HG03196 (cell line): Measurements from ENCODE around the gene TMEM242.
"Not testable (repeated sequence)": the region's sequence is repeated elsewhere in the genome, so short reads cannot be mapped to it uniquely, and the experiment has no call there.

ENCODE experiments used
- ATAC-seq: cut with Tn5 transposase; IDR thresholded peaks from one replicate; pipeline ENCODE4 v1.9.1; 2021; ENCODE audit not compliant: unreplicated experiment

TMEM242 gene

DNA sequence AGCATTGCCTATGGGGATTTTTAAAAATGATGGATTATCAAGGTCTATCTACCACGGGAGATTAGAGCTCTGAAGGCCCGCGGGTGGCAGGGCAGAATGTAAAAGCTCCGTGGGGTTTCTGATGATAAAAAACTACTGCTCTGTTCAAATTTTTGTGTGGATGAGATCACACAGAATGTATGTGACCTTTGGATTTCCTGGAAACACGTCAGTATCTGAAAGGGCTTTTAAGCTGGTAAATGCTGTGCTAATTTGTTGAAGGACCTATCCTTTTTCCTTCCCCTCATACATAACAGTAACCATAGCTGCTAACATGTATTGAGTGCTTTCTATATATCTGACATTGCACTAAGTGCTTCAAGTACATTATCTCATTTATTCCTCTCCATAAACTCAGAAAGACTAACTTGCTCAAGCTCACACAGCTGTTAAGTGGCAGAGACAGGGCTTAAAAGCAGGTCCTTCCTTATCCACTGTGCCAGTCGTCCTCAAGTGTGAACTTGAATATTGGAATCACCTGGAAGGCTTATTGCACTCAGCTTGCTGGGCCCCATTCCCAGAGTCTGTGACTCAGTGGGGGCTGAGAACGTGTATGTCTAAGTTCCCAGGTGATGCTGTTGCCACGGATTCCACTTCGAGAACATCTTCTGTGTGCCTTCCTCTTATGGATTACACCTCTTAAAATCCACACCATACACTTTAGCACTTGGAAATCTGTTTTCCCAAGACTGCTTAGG is 1.9 kb upstream of the TMEM242 start:
- ATAC-seq, result no peak

DNA sequence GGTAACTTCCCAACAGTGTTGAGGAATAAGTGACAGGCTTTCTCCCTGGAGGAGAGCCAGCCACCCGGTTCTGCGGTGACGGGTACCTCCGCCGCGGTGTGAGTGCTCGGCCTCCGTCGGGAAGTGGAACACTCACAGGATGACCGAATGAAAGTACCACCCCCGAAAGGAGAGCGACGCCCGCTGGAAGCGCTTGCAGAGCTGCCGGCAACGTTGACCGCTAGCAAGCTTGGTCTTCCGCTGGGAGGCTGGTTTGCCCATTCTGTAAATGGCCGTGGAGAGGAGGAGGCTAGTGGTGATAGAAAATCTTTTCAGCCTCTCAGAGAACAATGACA is 614 bp upstream of the TMEM242 start:
- ATAC-seq, result peak; percentile 37

DNA sequence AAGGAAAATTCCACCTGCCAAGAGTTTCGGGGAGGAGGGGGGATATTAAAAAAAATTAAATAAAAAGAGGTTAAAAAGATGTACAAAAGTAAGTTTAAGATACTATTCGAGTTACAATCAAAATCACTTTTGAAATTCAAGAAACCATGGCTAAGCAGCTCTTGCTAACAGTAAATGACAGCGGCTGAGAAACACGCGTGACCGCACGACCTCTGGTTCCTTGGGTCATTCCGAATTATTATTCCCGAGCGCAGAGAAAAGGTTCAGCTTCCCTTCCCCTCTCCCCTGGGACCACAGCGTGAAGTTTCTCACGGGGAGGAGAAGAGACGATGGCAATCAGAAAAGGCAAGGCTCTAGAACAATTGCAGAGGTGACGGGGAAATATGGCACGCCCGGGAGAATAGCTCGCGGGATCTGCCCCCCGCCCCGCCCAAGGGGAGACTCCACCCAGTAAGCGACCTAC is 496 bp downstream of the TMEM242 start:
- no peak for ATAC-seq

DNA sequence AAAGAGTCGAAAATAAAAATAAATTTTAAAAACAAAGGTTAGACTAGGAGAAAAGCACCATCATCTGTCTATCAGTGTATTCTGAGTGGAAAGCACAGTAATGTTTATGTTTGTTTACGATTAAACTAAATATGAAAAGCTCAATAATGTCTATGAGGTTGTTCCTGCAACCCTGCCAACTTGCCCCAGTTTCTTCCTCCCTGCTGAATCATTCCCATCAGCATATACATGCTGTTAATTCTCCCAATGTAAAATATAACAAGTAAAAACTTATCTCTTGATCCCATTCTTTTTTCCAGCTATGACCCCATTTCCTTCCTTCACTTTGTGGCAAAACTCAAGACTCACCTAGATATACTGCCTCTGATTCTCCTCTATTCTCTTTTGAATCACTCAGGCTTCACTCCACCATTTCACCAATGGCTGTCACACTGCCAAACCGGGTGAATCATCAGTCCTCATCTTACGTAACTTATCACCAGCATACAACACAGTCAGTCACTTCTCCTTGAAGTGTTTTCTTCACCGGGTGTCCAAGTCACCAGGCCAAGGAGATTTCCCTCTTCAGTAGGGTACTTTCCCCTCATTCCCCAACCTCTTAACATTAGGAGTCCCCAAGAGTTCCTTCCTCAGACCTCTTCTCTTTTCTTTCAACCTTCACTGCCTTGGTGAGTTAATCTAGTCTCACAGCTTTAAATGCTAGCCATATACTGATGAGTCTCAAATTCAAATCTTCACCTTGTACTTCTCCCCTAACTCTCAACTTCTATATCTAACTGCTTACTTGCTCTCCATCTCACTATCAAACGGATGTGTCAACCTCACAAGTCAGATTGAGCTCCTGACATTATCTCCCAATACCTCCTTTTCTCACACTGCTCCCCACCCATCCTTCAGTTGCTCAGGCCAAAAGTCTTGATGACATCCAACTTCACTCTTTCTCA is 6.2 kb downstream of the TMEM242 start:
- ATAC-seq, result no peak

DNA sequence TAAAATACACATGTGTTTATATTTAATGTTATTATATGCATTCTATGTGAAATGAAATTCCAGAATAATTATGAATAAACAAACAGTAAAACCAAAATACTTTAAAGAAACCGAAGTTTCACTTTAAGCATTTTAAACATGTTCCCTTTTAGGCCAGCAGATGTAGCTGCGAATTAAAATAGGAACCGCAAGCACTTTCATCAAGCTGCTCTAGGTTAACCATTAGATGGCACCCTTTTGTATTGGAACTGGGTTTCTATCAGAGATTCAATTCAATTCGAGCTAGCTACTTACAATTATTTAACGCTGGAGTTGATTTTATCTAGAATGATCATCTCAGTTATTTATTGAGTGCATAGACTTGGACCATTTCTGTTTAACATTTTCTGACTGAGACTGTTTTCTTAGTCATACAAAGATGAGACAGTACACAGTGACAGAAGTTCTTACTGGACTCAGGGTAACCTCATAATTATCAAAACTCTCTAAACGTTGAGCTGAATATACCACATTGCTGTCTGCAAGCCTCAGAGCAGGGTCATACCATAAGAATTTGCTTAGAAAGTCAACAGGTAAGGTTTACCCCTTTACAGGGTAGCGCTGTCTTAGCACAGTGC is 8.5 kb downstream of the TMEM242 start:
- ATAC-seq, result peak; percentile 74

DNA sequence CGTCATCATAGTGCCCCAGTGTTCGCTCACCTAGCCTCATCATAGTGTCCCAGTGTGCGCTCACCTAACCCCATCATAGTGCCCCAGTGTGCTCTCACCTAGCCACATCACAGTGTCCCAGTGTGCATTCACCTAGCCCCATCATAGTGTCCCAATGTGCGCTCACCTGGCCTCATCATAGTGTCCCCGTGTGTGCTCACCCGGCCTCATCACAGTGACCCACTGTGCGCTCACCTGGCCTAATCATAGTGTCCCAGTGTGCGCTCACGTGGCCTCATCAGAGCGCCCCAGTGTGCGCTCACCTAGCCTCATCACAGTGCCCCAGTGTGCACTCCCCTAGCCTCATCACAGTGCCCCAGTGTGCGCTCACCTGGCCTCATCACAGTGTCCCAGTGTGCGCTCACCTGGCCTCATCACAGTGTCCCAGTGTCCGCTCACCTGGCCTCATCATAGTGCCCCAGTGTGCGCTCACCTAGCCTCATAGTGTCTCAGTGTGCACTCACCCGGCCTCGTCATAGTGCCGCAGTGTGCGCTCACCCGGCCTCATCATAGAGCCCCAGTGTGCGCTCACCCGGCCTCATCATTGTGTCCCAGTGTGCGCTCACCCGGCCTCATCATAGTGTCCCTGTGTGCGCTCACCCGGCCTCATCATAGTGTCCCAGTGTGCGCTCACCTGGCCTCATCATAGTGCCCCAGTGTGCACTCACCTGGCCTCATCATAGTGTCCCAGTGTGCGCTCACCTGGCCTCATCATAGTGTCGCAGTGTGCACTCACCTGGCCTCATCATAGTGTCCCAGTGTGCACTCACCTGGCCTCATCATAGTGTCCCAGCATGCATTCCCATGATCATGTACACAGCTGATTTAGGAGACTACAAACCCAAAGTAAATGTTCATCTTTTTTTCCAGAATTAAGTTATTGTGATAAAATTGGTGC is 9.5 kb downstream of the TMEM242 start:
- ATAC-seq, result no peak

DNA sequence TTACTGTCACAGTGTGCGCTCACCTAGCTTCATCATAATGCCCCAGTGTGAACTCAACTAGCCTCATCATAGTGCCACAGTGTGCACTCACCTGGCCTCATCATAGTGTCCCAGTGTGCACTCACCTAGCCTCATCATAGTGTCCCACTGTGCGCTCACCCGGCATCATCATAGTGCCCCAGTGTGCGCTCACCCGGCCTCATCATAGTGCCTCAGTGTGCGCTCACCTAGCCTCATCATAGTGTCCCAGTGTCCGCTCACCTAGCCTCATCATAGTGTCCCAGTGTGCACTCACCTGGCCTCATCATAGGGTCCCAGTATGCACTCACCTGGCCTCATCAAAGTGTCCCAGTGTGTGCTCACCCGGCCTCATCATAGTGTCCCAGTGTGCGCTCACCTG is 10.6 kb downstream of the TMEM242 start:
- no peak for ATAC-seq

DNA sequence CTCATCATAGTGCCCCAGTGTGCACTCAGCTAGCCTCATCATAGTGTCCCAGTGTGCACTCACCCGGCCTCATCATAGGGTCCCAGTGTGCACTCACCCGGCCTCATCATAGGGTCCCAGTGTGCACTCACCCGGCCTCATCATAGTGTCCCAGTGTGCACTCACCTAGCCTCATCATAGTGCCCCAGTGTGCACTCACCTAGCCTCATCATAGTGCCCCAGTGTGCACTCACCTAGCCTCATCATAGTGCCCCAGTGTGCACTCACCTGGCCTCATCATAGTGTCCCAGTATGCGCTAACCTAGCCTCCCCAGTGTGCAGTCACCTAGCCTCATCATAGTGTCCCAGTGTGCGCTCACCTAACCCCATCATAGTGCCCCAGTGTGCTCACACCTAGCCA is 12.6 kb downstream of the TMEM242 start:
- ATAC-seq, result not testable (repeated sequence)

DNA sequence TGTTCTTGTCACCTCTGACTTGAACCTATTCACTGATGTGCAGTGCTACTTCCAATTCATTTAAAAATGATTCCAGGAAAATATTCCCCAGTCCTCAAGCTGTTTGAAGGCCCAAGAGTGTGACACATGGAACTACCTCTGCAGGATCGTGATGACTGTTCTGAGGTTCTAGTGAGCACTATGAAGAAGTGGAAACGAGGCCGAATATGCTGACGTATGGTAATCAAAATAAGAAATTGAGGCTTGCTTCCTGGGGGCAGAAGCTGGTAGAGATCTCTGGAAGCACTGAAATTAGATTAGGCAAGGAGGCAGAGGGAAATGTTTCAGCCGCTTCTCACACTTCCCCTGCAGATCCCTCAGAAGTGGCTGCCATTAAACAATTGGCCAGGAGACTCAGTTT is 15.7 kb downstream of the TMEM242 start:
- ATAC-seq, result no peak

DNA sequence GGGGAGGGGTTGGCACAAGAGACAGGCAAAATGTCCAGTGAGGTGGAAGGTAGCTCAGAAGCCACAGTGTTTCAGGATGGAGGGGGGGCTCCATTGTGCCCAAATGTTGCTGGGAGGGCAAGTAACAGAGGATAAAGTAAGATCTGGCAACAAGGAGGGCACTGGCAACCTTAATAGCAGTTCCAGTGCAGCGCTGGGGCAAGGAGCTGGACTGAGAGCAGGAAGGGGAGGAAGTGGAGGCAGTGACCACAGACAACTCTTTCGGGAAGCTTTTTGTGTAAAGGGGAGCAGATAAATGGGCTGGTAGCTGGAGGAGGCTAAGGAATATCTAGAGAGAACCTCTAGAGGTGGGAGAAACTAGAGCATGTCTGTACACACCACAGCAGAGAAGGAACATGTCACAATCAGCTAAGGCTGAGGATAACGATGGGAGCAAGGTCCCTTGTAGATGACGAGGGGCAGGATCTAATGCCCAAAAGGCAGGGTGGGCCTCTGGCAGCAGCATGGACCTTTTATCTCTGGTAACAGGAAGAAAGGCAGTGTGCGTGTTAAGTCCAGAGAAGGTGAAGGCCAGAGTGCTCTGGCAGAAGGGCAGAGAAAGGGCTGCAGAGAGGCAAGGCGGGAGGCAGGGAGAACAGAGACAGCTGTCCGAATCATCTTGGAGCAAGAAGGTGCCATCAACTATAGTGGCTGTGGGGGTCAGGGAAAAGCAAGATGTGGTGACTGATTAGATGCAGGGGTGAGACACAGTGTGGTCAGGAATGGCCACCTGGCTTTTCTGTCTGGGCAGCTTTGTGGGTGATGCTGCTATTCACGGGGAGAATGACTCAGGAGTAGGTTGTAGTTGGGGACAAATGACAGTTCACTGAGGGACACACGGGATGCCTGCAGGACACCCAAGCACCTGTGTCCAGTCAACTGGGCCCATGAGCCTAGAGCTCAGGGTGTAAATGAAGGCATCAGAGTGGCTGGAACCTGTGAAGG is 17.4 kb downstream of the TMEM242 start:
- no peak for ATAC-seq

DNA sequence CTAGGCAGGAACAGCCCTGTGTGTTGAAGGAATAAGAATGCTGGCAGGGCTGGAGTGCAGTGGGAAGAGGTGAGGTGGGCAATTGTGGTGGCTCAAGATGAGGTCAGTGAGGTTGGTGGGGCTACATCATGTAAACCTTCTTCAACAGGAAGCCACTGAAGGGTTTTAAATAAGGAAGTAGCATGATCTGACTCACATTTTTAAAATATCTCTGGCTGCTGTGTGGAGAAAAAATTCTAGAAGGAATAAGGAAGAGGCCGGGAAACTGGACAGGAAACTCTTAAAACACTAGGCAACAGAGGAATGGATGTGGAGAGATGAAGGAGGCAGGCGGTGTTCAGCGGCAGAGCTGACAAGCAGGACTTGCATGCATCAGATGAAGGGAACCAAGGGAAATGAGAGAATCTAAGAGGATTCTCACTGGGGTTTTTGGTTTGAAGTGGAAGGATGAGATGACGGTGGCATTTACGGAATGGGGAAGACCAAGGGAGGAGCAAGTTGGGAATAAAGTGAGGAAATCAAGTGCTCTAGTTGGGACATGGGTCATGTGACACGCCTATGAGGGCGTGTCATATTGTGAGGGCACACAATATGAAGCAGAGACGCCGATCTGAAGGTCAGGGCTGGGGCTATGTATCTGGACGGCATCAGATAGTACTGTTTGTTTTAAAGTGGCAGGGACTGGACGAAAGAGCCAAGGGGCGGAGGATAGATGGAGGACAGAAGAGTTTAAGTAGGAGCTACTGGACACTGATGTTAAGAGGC is 18.2 kb downstream of the TMEM242 start:
- no peak for ATAC-seq

DNA sequence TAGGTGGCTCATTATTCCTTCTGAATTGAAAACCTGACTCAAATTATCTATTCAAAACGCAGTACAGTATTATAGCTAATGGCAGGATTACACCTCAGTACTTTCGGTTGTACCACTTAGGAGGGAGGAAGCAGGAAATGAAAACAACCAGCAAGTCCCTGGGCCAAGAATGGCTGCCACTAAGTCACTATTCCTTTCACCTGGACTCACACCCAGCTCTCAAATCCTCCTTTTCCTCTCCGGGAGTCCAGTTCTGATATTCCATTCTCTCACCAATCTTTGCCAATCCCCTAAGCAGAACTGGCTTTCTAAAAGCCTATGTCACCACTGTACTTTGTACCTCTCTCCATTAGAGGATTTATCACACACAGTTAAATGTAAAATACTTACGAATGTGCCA is 20.6 kb downstream of the TMEM242 start:
- no peak for ATAC-seq

DNA sequence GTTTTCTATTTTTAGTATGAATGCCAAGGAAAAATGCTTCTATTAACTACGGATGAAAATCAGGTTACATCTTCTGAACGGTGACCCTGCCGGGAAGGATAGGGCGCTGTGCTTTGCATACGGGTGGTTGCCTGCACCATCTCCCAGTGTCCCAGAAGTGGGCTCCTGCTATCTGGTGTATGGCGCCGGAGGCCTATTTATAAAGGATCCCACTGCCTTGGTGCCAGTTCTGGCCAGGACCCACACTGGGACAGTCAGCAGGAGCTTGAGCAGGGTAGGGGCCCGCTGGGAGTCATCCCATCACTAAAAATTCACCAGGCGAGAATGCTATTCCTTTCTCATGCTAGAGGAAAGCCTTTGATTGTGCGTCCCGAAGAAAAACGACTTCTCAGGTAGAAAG is 22.9 kb downstream of the TMEM242 start:
- no peak for ATAC-seq

DNA sequence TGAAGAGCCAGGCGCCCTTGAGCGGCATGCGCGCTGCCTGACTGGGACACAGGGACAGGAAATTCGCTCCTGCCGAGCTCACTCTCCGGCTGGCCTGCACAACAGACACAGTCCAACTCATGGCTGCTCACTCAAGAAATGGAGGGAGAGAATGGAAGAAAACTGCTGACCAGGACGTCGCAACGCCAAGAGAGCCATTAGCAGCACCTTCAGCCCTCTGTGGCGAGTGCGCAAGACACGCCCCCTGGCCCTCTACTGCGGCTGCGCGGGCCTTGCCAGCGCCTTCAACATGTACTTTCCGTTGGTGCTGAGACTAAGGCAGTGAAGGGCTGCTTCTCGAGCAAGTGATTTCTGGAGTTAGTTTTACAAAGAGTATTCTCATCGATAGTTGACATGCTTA is 23.3 kb downstream of the TMEM242 start:
- no peak for ATAC-seq

DNA sequence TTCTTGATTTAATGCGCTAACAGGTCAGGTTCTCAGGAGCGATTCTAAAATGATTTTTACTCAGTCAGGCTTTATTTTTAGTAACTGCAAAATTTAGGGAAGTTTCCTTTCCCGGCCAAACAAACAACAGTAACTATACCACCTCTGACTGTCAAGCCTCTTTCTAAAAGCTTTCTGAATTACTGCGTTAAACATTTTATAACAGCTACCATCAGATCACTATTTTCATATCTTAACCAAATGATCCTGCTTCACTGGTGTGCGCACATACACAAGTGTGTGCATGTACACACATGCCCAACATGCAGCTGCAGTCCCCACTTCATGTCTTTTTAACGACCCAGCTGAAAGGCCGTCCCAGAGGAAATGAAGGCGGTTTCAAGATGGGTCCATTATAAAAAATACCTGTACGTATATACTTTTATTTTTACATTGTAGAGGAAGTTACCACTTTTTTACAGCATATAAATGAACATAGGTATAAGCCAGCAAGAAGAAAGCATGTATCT is 25.0 kb downstream of the TMEM242 start:
- ATAC-seq, result no peak

DNA sequence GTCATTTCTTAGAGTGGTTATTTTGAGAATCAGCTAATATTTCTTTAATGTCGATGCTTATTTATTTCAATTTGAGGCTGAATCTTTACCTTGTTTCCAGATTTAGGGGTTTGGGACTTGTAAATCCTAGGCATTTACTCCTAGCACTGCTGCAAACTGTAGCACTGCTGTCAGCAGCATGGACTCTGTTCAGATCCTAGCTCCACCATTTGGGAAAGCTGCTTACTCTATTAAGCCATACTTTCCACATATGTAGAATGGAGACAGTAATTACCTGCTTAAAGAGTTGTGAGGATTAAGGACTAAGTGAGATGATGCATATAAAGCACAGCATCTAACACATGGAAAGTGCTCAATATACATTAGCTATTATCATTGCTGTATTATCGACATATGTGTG is 28.7 kb downstream of the TMEM242 start:
- no peak for ATAC-seq

DNA sequence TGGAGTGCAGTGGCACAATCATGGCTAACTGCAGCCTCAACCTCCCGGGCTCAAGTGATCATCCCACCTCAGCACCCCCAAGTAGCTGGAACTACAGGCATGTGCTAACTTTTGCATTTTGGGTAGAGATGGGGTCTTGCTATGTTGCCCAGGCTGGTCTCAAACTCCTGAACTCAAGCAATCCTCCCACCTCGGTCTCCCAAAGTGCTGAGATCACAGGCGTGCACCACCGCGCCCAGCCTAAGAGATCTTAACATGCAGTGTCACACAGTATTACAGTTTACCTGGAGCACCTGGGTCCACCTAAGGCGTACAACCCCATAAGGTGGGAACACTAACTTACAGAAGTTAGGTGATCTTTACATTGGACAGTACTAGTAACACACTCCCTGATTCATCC is 29.5 kb downstream of the TMEM242 start:
- ATAC-seq, result no peak

DNA sequence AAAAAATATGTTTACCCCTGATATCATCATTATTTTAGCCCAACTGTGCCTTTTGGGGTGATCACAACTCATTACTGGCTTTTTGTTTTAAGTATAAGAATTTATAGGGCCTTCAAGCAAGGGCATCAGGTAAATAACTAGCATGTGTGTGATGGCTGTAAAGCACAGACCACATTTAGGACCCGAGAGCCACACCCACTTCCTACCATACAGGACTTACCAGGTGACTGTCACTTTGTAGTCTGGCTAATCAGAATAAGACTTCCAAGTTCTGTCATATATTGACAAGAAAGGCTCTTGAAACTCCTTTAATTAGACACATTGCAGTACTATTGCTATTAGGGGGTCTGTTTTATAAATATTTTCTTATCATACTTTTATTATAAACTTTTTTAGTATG is 31.1 kb downstream of the TMEM242 start:
- no peak for ATAC-seq

DNA sequence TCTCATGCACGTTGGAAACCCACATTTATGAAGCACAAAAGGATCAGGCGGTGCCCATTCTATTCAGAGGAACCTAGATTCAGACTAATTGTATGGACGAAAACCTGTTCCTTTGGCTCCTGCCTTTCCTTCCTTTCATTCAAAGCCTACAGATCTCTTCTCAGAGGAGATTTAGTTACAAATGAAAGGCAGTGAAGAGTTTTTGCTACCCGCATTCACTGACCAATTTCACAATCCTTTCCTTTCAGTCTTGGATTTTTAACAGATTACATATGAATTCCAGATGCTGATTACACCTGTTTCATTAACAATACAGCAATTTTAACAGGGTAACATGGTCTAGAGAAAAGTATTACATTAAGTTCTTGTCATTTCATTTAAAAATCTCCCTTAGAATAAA is 32.0 kb downstream of the TMEM242 start:
- ATAC-seq, result no peak
